Mesodermal cell (in vitro differentiated cells): ENCODE data around the gene C19orf12.

Source experiments
- H3K27ac ChIP-seq: 2 replicates; pipeline ENCODE4 v1.7.0; 2013; ENCODE audit warnings: mild to moderate bottlenecking, low read depth, low read length, moderate library complexity; ENCODE audit not compliant: severe bottlenecking
- H3K36me3 ChIP-seq: 2 replicates; pipeline ENCODE4 v1.7.1; 2013; ENCODE audit warnings: mild to moderate bottlenecking, low read length, moderate library complexity; ENCODE audit not compliant: control insufficient read depth, insufficient read depth
- H3K4me1 ChIP-seq: one replicate; pipeline ENCODE4 v1.7.1; 2013; ENCODE audit warnings: mild to moderate bottlenecking, low read length; ENCODE audit not compliant: insufficient read depth, control insufficient read depth, poor library complexity, severe bottlenecking
- H3K4me3 ChIP-seq: 2 replicates; pipeline ENCODE4 v1.7.0; 2013; ENCODE audit warnings: low read length, control low read depth, mild to moderate bottlenecking; ENCODE audit not compliant: insufficient read depth, poor library complexity, severe bottlenecking; ENCODE audit errors: extremely low read depth
- H3K9me3 ChIP-seq: 2 replicates; pipeline ENCODE4 v1.7.1; 2013; ENCODE audit warnings: mild to moderate bottlenecking, low read length, moderate library complexity; ENCODE audit not compliant: control insufficient read depth
- WGBS, 2 experiments: methylation state at CpG; one replicate each; pipeline ENCODE4 v1.1.5; 2013; ENCODE audit warnings: missing lambda C conversion rate in 2 of 2; ENCODE audit not compliant: insufficient coverage in 2 of 2; 5-methylcytosine and 5-hydroxymethylcytosine counted together

The C19orf12 gene

DNA sequence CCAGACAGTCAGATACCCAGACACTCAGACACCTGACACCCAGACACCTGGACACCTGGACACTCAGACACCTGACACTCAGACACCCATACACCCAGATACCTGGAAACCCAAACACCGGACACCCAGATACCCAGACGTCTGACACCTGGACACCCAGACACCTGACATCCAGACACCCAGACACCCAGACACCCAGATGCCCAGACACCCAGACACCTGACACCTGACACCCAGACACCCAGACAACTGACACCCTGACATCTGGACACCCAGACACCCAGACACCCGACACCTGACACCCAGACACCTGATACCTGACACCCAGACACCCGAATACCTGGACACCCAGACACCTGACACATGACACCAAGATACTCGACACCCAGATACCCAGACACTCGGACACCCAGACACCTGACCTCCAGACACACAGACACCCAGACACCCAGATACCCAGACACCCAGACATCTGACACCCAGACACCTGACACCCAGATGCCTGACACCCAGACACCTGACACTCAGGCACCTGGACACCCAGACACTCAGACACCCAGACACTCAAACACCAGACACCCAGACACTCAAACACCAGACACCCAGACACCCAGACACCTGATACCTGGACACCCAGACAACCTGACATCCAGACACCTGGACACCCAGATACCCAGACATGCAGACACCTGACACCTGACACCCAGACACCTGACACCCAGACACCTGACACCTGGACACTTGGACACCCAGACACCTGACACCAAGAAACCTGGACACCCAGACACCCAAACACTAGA is 19.1 kb downstream of the C19orf12 start:
- Histone ChIP-seq H3K36me3 (no peaks in the 10 kb centered on the region), H3K4me3 (no peak overlapping the region), H3K4me1 (no peaks in the 10 kb centered on the region), H3K27ac (no peak overlapping the region), H3K9me3 (no peaks in the 10 kb centered on the region)
- WGBS, 2 experiments = 75 to 80% methylated on average over 3 to 6 of the region's 6 CpGs

DNA sequence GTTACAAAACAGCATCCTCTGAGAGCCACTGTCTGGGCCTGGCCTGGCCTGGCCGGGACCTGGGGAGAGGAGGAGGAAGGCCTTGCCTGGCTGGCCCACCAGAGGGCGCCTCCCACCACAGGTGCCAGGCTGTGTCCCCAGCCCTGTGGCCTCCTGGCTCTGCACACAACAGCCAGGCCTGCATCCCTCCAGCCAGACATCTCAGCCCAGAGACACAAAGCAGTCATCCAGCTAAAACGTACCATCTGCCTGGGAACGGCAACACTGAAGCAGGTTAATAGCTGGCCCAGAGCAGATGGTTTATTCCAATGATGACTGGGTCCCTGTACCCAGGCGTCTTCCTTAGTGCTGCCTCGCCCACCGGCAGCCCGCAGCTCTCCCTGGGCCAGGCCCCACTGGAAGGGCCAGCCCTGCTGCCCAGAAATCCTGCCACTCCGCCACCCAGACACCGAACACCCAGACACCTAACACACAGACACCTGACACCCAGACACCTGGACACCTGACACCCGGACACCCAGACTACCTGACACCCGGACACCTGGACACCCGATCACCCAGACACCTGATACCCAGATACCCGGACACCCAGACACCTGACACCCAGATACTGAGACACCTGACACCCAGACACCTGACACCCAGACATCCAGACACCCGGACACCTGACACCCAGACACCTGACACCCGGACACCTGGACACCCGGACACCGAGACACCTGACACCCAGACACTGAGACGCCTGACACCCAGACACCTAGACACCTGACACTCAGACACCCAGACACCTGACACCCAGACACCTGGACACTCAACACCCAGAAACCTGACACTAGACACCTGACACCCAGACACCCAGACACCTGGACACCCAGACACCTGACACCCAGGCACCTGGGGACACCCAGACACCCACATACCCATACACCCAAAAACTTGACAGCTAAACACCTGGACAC is 20.1 kb downstream of the C19orf12 start:
- WGBS, 2 experiments = 72 to 84% methylated on average over 10 to 14 of the region's 19 CpGs
- peaks cover 4% of the 10 kb centered on the region for H3K9me3 ChIP-seq
- H3K36me3 ChIP-seq = no peaks in the 10 kb centered on the region
- no peaks in the 10 kb centered on the region for H3K4me1 ChIP-seq
- H3K4me3 ChIP-seq = no peak overlapping the region
- H3K27ac ChIP-seq = no peak overlapping the region

DNA sequence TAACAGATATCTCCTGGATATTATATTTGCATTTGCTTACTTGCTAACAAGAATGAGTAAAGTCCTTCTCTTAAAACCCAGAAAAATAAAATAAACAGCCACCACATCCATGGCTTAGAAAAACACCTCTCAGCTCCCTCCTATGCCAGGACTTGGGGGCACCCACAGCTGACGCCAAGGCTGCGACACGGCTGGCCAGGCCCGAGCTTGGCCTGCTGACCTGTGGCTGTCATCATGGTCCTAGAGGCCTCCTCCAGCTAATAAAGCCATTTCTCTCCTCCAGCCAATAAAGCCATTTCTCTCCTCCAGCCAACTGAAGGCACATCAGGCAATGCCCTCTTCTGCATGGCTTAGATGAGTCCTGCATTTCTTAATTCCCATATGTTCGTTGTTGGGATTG is 20.9 kb downstream of the C19orf12 start:
- no peaks in the 10 kb centered on the region for H3K36me3 ChIP-seq
- 80 to 95% methylated on average over 5 of the region's 5 CpGs for WGBS, 2 experiments
- H3K9me3 ChIP-seq = peaks cover 4% of the 10 kb centered on the region
- H3K4me1 ChIP-seq = no peaks in the 10 kb centered on the region
- no peak overlapping the region for H3K27ac ChIP-seq
- H3K4me3 ChIP-seq = no peak overlapping the region

DNA sequence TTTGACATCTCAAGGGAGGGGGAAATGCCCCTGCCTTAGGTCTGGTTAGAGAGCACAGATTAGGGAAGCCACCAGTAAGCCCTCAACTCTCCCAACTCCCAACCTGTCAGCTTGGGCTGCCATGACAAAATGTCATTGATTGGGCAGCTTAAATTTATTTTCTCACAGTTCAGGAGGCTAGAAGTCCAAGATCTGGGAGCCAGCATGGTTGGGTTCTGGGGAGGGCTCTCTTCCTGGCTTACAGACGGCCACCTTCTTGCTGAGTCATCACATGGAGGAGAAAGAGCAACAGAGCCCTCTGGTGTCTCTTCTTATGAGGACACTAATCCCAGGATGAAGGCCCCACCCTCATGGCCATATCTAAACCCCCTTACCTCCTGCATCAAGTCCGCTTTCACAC is 24.2 kb downstream of the C19orf12 start:
- Histone ChIP-seq H3K9me3 (peaks cover 4% of the 10 kb centered on the region), H3K4me1 (peaks cover 3% of the 10 kb centered on the region), H3K36me3 (no peaks in the 10 kb centered on the region), H3K4me3 (no peak overlapping the region), H3K27ac (no peak overlapping the region)
- 60% methylated on average over 1 of the region's 2 CpGs; no CpG with 5 or more reads in 1 of the 2 experiments for WGBS, 2 experiments

DNA sequence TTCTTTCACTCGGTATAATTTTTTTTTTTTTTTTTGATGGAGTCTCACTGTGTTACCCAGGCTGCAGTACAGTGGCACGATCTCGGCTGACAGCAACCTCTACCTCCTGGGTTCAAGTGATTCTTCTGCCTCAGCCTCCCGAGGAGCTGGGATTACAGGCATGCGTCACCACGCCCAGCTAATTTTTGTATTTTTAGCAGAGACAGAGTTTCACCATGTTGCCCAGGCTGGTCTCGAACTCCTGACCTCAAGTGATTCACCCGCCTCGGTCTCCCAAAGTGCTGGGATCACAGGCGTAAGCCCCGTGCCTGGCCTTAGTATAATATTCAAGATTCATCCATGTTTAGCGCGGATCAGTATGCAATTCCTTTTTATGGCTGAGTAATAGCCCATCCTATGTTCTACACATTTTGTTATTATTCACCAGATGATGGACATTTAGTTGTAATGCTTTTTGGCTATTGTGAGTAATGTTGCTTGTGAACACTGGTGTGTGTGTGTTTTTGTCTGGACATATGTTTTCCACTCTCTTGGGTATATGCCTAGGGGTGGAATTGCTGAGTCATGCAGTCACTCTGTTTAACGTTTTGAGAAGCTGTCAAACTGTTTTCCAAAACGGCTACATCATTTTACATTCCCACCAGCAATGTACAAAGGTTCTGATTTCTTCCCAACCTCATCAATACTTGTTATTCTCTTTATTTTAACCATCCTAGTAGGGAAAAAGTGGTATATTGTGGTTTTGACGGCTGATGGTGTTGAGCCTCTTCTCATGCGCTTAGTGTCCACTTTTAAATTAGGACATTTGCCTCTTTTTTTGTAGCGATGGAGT is 26.9 kb downstream of the C19orf12 start:
- Histone ChIP-seq H3K4me3 (no peak overlapping the region), H3K36me3 (no peaks in the 10 kb centered on the region), H3K9me3 (peaks cover 4% of the 10 kb centered on the region), H3K4me1 (peaks cover 3% of the 10 kb centered on the region), H3K27ac (no peak overlapping the region)
- 84 to 86% methylated on average over 12 to 13 of the region's 18 CpGs for WGBS, 2 experiments

DNA sequence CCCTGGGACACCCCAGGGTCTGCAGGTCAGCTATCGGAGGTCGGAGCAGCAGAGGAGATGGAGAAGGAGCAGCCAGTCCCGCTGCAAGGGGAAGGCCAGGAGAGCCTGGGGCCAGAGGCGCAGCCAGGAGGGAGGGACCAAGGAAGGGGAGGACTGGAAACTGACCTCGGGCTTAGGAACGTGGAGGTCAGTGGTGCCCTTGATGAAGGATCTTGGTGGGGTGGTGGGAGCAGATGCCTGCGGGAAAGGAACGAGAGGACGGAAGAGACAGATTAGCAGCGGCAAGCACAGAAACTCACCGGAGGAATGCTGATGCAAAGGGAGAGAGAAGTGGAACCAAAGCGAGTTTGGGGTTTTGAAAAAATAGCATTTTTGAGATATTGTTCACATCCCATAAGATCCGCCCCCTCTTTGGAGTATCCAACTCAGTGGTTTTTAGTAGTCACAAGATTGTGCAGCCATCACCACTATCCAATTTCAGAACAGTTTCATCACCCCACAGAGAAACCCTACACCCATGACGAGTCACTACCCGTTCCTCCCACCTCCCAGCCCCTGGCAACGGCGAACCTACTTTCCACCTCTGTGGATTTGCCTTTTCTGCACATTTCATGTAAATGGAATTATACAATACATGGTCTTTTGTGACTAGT is 27.7 kb downstream of the C19orf12 start:
- H3K36me3 ChIP-seq = no peaks in the 10 kb centered on the region
- 93 to 94% methylated on average over 10 to 13 of the region's 17 CpGs for WGBS, 2 experiments
- no peak overlapping the region for H3K4me3 ChIP-seq
- no peak overlapping the region for H3K27ac ChIP-seq
- H3K4me1 ChIP-seq = peaks cover 3% of the 10 kb centered on the region
- peaks cover 4% of the 10 kb centered on the region for H3K9me3 ChIP-seq

DNA sequence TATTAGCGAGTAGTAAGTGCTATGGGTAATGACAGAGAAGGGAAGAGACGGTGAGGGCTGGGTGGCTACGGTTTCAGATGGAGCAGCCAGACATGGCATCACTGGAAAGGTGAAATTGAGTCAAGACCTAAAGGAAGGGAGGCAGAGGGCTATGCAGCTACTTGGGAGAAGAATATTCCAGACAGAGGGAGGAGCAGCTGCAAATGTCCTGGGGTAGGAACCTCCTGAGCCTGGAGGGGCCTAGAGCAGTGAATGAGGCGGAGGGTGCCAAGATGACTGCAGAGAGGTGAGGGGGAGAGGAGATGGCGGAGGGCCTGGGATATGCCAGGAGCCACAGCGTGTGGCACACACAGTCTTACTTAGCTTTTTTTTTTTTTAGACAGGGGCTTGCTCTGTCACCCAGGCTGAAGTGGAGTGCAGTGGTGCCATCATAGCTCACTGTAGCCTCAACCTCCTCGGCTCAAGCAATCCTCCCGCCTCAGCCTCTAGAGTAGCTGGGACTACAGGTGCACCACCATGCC is 28.7 kb downstream of the C19orf12 start:
- Histone ChIP-seq H3K9me3 (peaks cover 4% of the 10 kb centered on the region), H3K4me1 (peaks cover 3% of the 10 kb centered on the region), H3K36me3 (no peaks in the 10 kb centered on the region), H3K27ac (no peak overlapping the region), H3K4me3 (no peak overlapping the region)
- 94 to 95% methylated on average over 6 to 8 of the region's 8 CpGs for WGBS, 2 experiments

DNA sequence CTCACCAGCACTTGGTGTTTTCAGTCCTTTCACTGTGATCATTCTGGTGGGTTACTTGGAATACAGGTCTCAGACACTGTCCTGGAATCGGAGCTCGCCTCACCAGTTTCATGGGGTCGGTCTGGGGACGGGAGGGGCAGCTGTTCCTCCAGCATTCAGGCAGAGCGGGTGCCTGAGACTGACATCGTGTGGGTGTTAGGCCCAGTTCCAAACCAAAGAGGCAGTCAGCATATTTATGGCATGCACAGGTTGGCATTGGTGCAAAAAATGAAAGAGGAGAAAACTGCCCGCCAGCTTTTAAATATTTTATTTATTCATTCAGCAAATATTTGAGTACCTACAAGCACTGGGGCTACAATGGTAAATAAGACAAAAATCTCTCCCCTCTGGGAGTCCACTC is 29.7 kb downstream of the C19orf12 start:
- H3K4me1 ChIP-seq = peaks cover 3% of the 10 kb centered on the region
- WGBS, 2 experiments = 82 to 86% methylated on average over 6 of the region's 7 CpGs

DNA sequence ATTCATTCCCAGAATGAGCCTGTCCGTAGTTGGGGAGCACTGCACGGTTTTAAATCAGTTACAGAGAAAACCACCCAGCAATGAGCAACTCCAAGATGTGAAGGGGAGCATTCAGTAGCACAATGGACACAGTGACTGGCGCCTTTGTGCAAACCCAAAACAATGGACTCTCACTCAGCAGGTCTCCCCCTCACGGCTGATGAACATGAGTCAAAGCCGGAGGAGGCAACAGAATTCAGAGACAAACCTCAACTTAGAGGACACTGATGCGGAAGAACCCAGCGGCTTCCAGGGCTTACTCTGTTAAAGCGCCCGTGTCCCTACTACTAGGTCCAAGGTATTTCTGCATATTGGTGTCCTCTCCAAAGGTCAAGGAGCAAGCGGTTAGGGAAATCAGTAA is 32.1 kb downstream of the C19orf12 start:
- Histone ChIP-seq H3K4me1 (peaks cover 3% of the 10 kb centered on the region), H3K27ac (no peak overlapping the region), H3K4me3 (no peak overlapping the region), H3K9me3 (no peaks in the 10 kb centered on the region), H3K36me3 (no peaks in the 10 kb centered on the region)
- WGBS, 2 experiments = 79 to 84% methylated on average over 10 of the region's 10 CpGs

More for the DNA sequence above, 29.7 kb downstream of the C19orf12 start:
- Histone ChIP-seq H3K27ac (no peak overlapping the region), H3K36me3 (no peaks in the 10 kb centered on the region), H3K4me3 (no peak overlapping the region), H3K9me3 (no peaks in the 10 kb centered on the region)
